Testis (tissue), 3 donors: ENCODE data around the gene ARHGAP12. TPM values are rescaled to one million over a fixed set of nuclear protein-coding genes. Genes with fewer than 3 reads are reported as not detected.

Experiments used
- DNase-seq: peaks from one replicate; pipeline ENCODE4 v3.0.0-alpha.2; 2019
- H3K27ac ChIP-seq, 2 donors: fragments of 200-600 bp; sonication (generic); one replicate each; pipeline ENCODE4 v1.5.1; 2019
- H3K27me3 ChIP-seq: fragments of 200-600 bp; sonication (generic); one replicate; pipeline ENCODE4 v1.5.1; 2019
- H3K36me3 ChIP-seq: fragments of 200-600 bp; sonication (generic); one replicate; pipeline ENCODE4 v1.5.1; 2017; ENCODE audit warnings: low read depth; ENCODE audit errors: missing control alignments
- H3K4me1 ChIP-seq: fragments of 200-600 bp; sonication (generic); one replicate; pipeline ENCODE4 v1.5.1; 2019
- H3K4me3 ChIP-seq, 2 donors: fragments of 200-600 bp; sonication (generic); one replicate each; pipeline ENCODE4 v1.5.1; 2017 to 2019
- H3K9me3 ChIP-seq: fragments of 200-600 bp; sonication (generic); one replicate; pipeline ENCODE4 v1.5.1; 2017
- CTCF ChIP-seq, 3 experiments: fragments of 450-650 bp in 2 of 3; fragments of 200-600 bp in 1 of 3; sonication (generic) in 1 of 3; IDR thresholded peaks; one replicate each; pipeline ENCODE4 v1.5.1; 2016 to 2019; ENCODE audit warnings: antibody characterized with exemption in 3 of 3, mild to moderate bottlenecking in 2 of 3, moderate library complexity in 1 of 3
- POLR2A ChIP-seq: fragments of 450-650 bp; IDR thresholded peaks from one replicate; pipeline ENCODE4 v1.6.1; 2017; ENCODE audit warnings: antibody characterized with exemption, mild to moderate bottlenecking, moderate library complexity
- WGBS, 2 donors: methylation state at CpG; one replicate each; pipeline ENCODE4 v1.1.5; 2018; 5-methylcytosine and 5-hydroxymethylcytosine counted together
- intact Hi-C: fragments of 100-400 bp; cut with DNase I; formaldehyde crosslinking; loops from one replicate; pipeline ENCODE4 v1.15.1; 2023; ENCODE audit warnings: low total_unique reads
- polyA plus RNA-seq: library from polyadenylated mRNA; stranded (reverse); fragments of 350-450 nt; fragmentation: Illumina TruSeq; extraction: RNeasy Lipid Tissue Mini Kit (QIAGEN cat#74804); gene quantifications from one replicate; pipeline ENCODE4 v1.2.3, GENCODE V29; 2014; ENCODE audit warnings: low read depth, low replicate concordance; ENCODE audit not compliant: insufficient read depth
- total RNA-seq, 2 donors: library from RNA; depleted of rRNA; stranded (reverse); fragments of >200 nt; gene quantifications; one replicate each; pipeline ENCODE4 v1.2.3, GENCODE V29; 2016

Gene ARHGAP12
- total and polyA plus RNA-seq, 3 donors from 2014 or later, result 11.7 to 36.1 (median 33.1) TPM

DNA sequence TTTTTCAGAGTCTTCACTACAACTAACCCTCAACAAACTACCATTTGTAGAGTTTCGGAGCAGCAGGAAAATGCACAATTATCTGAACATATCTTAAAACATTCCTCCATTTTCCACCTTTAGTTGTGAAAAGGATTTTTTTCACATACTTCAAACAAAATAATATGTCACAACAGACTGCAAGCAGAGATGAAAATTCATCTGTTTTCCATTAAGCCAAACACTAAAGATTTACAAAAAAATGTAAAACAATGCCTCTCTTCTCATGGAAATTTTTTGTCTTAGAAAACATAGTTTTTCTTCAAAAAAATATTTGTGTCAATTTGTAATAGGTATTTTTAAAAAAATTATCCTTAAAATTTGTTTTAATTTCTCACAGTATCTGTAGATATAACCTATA lies 98.9 kb downstream of the ARHGAP12 start:
- no peaks in the 10 kb centered on the region for H3K36me3 ChIP-seq
- H3K4me1 ChIP-seq, result no peaks in the 10 kb centered on the region
- no peaks in the 10 kb centered on the region for H3K9me3 ChIP-seq
- no peaks in the 10 kb centered on the region for H3K27me3 ChIP-seq
- H3K27ac ChIP-seq, result no peak overlapping the region
- TF ChIP-seq POLR2A (no peak), CTCF (IDR thresholded peaks at IDR 0.05) (no peak)
- 96 to 100% methylated on average over 1 of the region's 1 CpG for WGBS, 2 donors
- intact Hi-C loops, result no loop called here
- H3K4me3 ChIP-seq, result no peak overlapping the region
- DNase-seq, result no peak

DNA sequence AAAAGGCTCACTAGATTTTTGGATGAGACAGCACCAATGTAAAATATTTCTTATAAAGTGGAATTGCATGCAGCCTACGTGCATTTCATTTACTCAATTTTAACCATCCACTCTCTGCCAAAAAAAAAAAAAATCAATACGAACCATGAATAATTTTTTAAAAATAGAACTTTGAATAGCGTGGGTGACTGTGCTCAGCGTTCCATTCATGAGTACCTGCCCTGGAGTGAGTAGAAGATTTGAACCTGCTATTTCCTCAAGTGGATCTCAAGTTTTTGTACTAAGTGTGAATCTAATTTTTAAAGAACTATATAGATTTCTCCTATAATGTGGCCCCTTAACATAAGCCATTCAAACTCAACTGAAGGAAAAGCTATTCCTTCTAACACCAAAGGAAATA lies 105.3 kb downstream of the ARHGAP12 start:
- intact Hi-C loops, result no loop called here
- TF ChIP-seq CTCF (IDR thresholded peaks at IDR 0.05) (no peak), POLR2A (no peak)
- no peak overlapping the region for H3K4me3 ChIP-seq
- no peaks in the 10 kb centered on the region for H3K4me1 ChIP-seq
- H3K36me3 ChIP-seq, result no peaks in the 10 kb centered on the region
- WGBS, 2 donors, result 94 to 95% methylated on average over 4 of the region's 4 CpGs
- no peaks in the 10 kb centered on the region for H3K27me3 ChIP-seq
- H3K9me3 ChIP-seq, result no peaks in the 10 kb centered on the region
- H3K27ac ChIP-seq, result no peak overlapping the region
- no peak for DNase-seq

DNA sequence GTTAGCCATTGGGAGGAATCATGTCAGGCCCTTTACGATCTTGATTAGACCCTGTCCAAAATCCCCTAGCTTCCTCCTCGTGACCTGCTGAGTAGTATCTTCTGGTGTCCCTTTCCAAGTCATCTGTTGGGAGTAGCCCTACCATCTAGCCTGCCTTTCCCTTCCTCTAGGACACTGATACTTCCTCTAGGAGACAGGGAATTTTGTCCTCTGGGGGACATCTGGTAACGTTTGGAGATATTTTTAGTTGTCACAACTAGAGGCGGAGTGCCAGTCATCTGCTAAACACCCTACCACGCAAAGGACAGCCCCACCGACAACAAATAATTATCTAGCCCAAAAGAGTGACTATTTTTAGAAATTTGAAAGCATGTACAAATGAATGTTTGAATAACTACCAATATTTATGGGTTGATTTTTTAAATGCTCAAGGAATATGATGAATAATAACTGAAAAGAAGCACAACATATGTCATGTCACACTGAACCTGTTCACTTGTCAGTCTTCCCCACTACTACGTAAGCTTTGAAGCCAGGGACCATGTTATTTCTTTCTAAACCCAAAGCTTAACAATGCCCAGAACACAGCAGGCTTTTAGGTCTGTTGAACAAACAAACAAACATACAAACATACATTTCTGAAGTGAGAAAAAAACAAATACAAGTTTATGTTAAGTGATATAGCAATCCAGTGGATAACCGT lies 105.9 kb downstream of the ARHGAP12 start:
- no peak for TF ChIP-seq POLR2A
- no peak for TF ChIP-seq CTCF (IDR thresholded peaks at IDR 0.05)
- H3K27me3 ChIP-seq, result no peaks in the 10 kb centered on the region
- no peaks in the 10 kb centered on the region for H3K4me1 ChIP-seq
- no peaks in the 10 kb centered on the region for H3K9me3 ChIP-seq
- intact Hi-C loops, result no loop called here
- no peak for DNase-seq
- 87 to 88% methylated on average over 8 of the region's 8 CpGs for WGBS, 2 donors
- no peak overlapping the region for H3K27ac ChIP-seq
- H3K36me3 ChIP-seq, result no peaks in the 10 kb centered on the region
- H3K4me3 ChIP-seq, result no peak overlapping the region

- WGBS, 2 donors, result 88 to 90% methylated on average over 4 of the region's 4 CpGs
- Histone ChIP-seq H3K27ac (no peak overlapping the region), H3K4me1 (no peaks in the 10 kb centered on the region), H3K36me3 (no peaks in the 10 kb centered on the region), H3K27me3 (no peaks in the 10 kb centered on the region), H3K4me3 (no peak overlapping the region), H3K9me3 (no peaks in the 10 kb centered on the region)
- TF ChIP-seq CTCF (IDR thresholded peaks at IDR 0.05) (no peak), POLR2A (no peak)
- intact Hi-C loops, result no loop called here
- DNase-seq, result no peak
These were observed 106.5 kb downstream of the ARHGAP12 start for GRCh38 chr10:31822150-31822549.

DNA sequence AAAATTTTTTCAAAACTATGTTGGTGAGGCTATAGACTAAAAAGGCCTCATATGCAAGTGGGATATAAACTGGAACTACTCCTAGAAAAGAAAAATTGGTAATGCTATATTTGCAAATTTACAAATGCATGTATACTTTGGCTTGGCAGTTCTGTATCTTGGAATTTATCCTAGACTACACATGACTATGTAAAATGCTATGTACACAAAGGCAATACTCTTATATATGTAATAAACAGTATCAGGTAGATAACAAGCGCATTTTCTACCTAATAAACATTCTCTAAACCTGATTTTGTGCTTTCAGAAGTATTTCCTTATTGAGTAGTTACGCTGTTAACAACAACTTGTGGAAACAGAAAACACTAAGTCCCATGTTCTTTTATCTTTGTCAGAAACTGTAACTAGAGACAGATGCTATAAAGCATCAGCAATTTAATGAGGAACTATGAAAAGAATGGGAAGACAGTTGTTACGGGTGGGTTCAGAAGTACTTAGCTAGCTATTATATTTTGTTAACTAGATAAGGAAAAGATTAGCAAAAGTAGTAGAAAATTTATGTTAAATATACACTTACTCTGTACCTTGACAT lies 107.8 kb downstream of the ARHGAP12 start:
- Histone ChIP-seq H3K4me1 (no peaks in the 10 kb centered on the region), H3K36me3 (no peaks in the 10 kb centered on the region), H3K27me3 (no peaks in the 10 kb centered on the region), H3K4me3 (no peak overlapping the region), H3K9me3 (no peaks in the 10 kb centered on the region), H3K27ac (no peak overlapping the region)
- intact Hi-C loops, result no loop called here
- WGBS, 2 donors, result 91 to 97% methylated on average over 3 of the region's 3 CpGs
- TF ChIP-seq CTCF (IDR thresholded peaks at IDR 0.05) (no peak), POLR2A (no peak)
- no peak for DNase-seq
